ENCODE data around the gene JDP2.

Gene JDP2

GRCh38 chr14:75476274-75476995, 48.6 kb downstream of the JDP2 start (continued):
- no peak for TF ChIP-seq ZNF335 (tag by site-specific recombination; conservative IDR thresholded peaks at IDR 0.05)
- TF ChIP-seq ZNF747 (tag by site-specific recombination; IDR thresholded peaks at IDR 0.05) = no peak
- TF ChIP-seq ZNF571 (tag by site-specific recombination; IDR thresholded peaks at IDR 0.05) = no peak
- no peak for TF ChIP-seq ZNF2 (tag by site-specific recombination; IDR thresholded peaks at IDR 0.05)
- TF ChIP-seq HOXC10 (CRISPR knock-in tag; IDR thresholded peaks at IDR 0.05) = no peak
- no peak for TF ChIP-seq ZBTB48 (tag by site-specific recombination; IDR thresholded peaks at IDR 0.05)

GRCh38 chr14:75477881-75478280, 50.1 kb downstream of the JDP2 start:
- Histone ChIP-seq H3K9me3 (ENCODE audit: control insufficient read depth, insufficient read depth, low read depth, low read length) (no peaks in the 10 kb centered on the region), H3K4me1 (ENCODE audit: control insufficient read depth, insufficient read depth, low read length) (no peaks in the 10 kb centered on the region), H3K27ac (ENCODE audit: extremely low read depth, low read depth, low read length) (no peak overlapping the region), H3K4me3 (ENCODE audit: low read depth, low read length) (no peak overlapping the region), H3K36me3 (ENCODE audit: control insufficient read depth in 2 of 2, insufficient read depth in 1 of 2, low read length in 2 of 2) (no peaks in the 10 kb centered on the region)
- TF ChIP-seq ZNF701 (tag by site-specific recombination; IDR thresholded peaks at IDR 0.05) = no peak
- TF ChIP-seq, protein P1, sequence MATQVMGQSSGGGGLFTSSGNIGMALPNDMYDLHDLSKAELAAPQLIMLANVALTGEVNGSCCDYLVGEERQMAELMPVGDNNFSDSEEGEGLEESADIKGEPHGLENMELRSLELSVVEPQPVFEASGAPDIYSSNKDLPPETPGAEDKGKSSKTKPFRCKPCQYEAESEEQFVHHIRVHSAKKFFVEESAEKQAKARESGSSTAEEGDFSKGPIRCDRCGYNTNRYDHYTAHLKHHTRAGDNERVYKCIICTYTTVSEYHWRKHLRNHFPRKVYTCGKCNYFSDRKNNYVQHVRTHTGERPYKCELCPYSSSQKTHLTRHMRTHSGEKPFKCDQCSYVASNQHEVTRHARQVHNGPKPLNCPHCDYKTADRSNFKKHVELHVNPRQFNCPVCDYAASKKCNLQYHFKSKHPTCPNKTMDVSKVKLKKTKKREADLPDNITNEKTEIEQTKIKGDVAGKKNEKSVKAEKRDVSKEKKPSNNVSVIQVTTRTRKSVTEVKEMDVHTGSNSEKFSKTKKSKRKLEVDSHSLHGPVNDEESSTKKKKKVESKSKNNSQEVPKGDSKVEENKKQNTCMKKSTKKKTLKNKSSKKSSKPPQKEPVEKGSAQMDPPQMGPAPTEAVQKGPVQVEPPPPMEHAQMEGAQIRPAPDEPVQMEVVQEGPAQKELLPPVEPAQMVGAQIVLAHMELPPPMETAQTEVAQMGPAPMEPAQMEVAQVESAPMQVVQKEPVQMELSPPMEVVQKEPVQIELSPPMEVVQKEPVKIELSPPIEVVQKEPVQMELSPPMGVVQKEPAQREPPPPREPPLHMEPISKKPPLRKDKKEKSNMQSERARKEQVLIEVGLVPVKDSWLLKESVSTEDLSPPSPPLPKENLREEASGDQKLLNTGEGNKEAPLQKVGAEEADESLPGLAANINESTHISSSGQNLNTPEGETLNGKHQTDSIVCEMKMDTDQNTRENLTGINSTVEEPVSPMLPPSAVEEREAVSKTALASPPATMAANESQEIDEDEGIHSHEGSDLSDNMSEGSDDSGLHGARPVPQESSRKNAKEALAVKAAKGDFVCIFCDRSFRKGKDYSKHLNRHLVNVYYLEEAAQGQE (tag by site-specific recombination; IDR thresholded peaks at IDR 0.05) = no peak
- TF ChIP-seq ZNF777 (tag by site-specific recombination; IDR thresholded peaks at IDR 0.05; ENCODE audit: borderline replicate concordance) = no peak
- TF ChIP-seq ZNF169 (tag by site-specific recombination; IDR thresholded peaks at IDR 0.05) = no peak
- TF ChIP-seq HOXA7 (CRISPR knock-in tag; IDR thresholded peaks at IDR 0.05; ENCODE audit: borderline replicate concordance) = no peak
- TF ChIP-seq ZNF529 (tag by site-specific recombination; IDR thresholded peaks at IDR 0.05; ENCODE audit: insufficient replicate concordance) = no peak
- no peak for TF ChIP-seq ZNF175 (tag by site-specific recombination; IDR thresholded peaks at IDR 0.05)
- no peak for TF ChIP-seq ZNF132 (tag by site-specific recombination; IDR thresholded peaks at IDR 0.05; ENCODE audit: borderline replicate concordance)
- no peak for TF ChIP-seq ZNF658 (tag by site-specific recombination; IDR thresholded peaks at IDR 0.05)
- no peak for TF ChIP-seq ZNF549 (tag by site-specific recombination; IDR thresholded peaks at IDR 0.05)
- CTCF ChIA-PET = no interaction called here
- POLR2A ChIA-PET = no interaction called here

DNA sequence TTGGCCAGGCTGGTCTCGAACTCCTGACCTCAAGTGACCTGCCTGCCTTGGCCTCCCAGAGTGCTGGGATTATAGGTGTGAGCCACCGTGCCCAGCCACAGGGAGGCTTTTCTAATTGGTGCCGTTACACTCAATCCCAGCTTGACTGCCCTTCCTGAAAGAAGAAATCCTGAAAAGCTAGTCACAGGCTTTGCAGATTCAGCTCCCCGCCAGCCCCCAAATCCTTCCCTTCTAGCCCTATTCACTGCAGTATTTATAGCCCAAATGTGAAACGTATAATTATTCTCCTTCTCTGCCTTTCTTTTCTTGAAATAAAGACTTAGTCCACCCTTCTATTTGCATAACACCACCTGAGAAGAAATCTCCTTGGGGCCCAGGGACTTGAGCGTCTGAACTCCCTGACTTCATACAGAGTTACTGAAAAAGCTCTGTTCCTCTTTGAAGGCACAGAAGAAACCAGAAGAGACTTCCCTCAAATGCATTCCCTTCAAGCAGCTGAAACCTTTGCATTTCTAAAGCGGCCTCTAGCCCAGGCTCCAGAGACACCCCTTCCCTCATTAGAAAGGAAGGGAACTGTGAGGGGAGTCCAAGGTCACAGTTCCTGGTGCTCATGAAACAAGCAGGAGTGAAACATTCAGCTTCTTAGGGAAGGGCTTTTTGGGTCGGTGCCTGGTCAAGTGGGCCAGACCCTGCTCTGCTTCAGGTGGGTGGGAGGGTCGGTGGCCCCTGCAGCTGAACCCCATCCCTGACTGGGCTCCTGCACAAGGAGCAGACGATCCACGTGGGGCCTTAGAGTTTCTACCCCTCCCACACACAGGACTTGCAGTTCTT, 52.2 kb downstream of the JDP2 start:
- Histone ChIP-seq H3K4me3 (ENCODE audit: low read depth, low read length) (no peak overlapping the region), H3K4me1 (ENCODE audit: control insufficient read depth, insufficient read depth, low read length) (no peaks in the 10 kb centered on the region), H3K27ac (ENCODE audit: extremely low read depth, low read depth, low read length) (no peak overlapping the region), H3K9me3 (ENCODE audit: control insufficient read depth, insufficient read depth, low read depth, low read length) (no peaks in the 10 kb centered on the region), H3K36me3 (ENCODE audit: control insufficient read depth in 2 of 2, insufficient read depth in 1 of 2, low read length in 2 of 2) (no peaks in the 10 kb centered on the region)
- TF ChIP-seq ZBTB17 (tag by site-specific recombination; IDR thresholded peaks at IDR 0.05) (no peak), ZNF777 (tag by site-specific recombination; IDR thresholded peaks at IDR 0.05; ENCODE audit: borderline replicate concordance) (no peak), BCL11A (tag by site-specific recombination; IDR thresholded peaks at IDR 0.05; ENCODE audit: low read depth) (no peak), ZNF175 (tag by site-specific recombination; IDR thresholded peaks at IDR 0.05) (no peak), ZSCAN30 (tag by site-specific recombination; IDR thresholded peaks at IDR 0.05) (no peak), ZNF792 (tag by site-specific recombination; IDR thresholded peaks at IDR 0.05) (no peak), ZNF785 (tag by site-specific recombination; IDR thresholded peaks at IDR 0.05) (no peak), SP2 (tag by site-specific recombination; IDR thresholded peaks at IDR 0.05) (no peak), ZNF202 (tag by site-specific recombination; IDR thresholded peaks at IDR 0.05; ENCODE audit: borderline replicate concordance) (no peak), ZNF571 (tag by site-specific recombination; IDR thresholded peaks at IDR 0.05) (no peak)
- TF ChIP-seq, protein P2, sequence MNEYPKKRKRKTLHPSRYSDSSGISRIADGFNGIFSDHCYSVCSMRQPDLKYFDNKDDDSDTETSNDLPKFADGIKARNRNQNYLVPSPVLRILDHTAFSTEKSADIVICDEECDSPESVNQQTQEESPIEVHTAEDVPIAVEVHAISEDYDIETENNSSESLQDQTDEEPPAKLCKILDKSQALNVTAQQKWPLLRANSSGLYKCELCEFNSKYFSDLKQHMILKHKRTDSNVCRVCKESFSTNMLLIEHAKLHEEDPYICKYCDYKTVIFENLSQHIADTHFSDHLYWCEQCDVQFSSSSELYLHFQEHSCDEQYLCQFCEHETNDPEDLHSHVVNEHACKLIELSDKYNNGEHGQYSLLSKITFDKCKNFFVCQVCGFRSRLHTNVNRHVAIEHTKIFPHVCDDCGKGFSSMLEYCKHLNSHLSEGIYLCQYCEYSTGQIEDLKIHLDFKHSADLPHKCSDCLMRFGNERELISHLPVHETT (tag by site-specific recombination; IDR thresholded peaks at IDR 0.05) = no peak
- ChIA-PET POLR2A (interaction anchor here (0.6 kb wide), 1 partner anchor 156 kb away, joined by 4 read pairs; no protein-coding TSS in a partner anchor), CTCF (interaction anchor here (0.6 to 2.4 kb wide), 3 partner anchors 10 to 81 kb away, joined by 4 to 16 read pairs (median 5); no protein-coding TSS in a partner anchor)

Data from HEK293 (cell line).